DOHH2 (cell line): Measurements from ENCODE around the gene NANOGP8.

ENCODE experiments used
- H3F3A ChIP-seq: fragments of 200-600 bp; sonication (generic), shearing (Covaris generic); 2 replicates; pipeline ENCODE4 v1.6.0; 2016; ENCODE audit warnings: antibody characterized with exemption, mild to moderate bottlenecking; ENCODE audit not compliant: control insufficient read depth, insufficient read depth
- H3K27ac ChIP-seq: fragments of 200-600 bp; sonication (generic); 2 replicates; pipeline ENCODE4 v1.5.1; 2014; ENCODE audit warnings: low read depth, mild to moderate bottlenecking, low read length, moderate library complexity
- H3K27me3 ChIP-seq: fragments of 200-600 bp; sonication (generic); 2 replicates; pipeline ENCODE4 v1.6.1; 2014; ENCODE audit warnings: mild to moderate bottlenecking, low read length, mixed read lengths; ENCODE audit not compliant: control insufficient read depth
- H3K36me3 ChIP-seq: fragments of 200-600 bp; sonication (generic); 2 replicates; pipeline ENCODE4 v1.6.1; 2014; ENCODE audit warnings: mild to moderate bottlenecking, low read length, moderate library complexity, mixed read lengths; ENCODE audit not compliant: control insufficient read depth
- H3K4me1 ChIP-seq: fragments of 200-600 bp; sonication (generic); 2 replicates; pipeline ENCODE4 v1.6.1; 2014; ENCODE audit warnings: mild to moderate bottlenecking, low read length, mixed read lengths; ENCODE audit not compliant: control insufficient read depth
- H3K4me2 ChIP-seq: fragments of 200-600 bp; sonication (generic); 2 replicates; pipeline ENCODE4 v1.6.0; 2014; ENCODE audit warnings: mild to moderate bottlenecking, low read length, moderate library complexity
- H3K4me3 ChIP-seq: fragments of 200-600 bp; sonication (generic); 2 replicates; pipeline ENCODE4 v1.5.1; 2014; ENCODE audit warnings: mild to moderate bottlenecking, low read length, mixed read lengths
- H3K79me2 ChIP-seq: fragments of 200-600 bp; sonication (generic); 2 replicates; pipeline ENCODE4 v1.6.1; 2014; ENCODE audit warnings: mild to moderate bottlenecking, low read length, mixed read lengths; ENCODE audit not compliant: control insufficient read depth
- H3K9me2 ChIP-seq: fragments of 200-600 bp; sonication (generic); replicated peaks from 2 replicates; pipeline ENCODE4 v1.6.1; 2014; ENCODE audit warnings: mild to moderate bottlenecking, low read length, mixed read lengths; ENCODE audit not compliant: control insufficient read depth
- H3K9me3 ChIP-seq: fragments of 200-600 bp; sonication (generic); 2 replicates; pipeline ENCODE4 v1.6.1; 2014; ENCODE audit warnings: antibody characterized with exemption, low read length, mixed read lengths; ENCODE audit not compliant: control insufficient read depth, insufficient read depth
- H4K20me1 ChIP-seq: fragments of 200-600 bp; sonication (generic); 2 replicates; pipeline ENCODE4 v1.6.0; 2014; ENCODE audit warnings: low read depth, mild to moderate bottlenecking, antibody characterized with exemption, low read length, moderate library complexity; ENCODE audit not compliant: control insufficient read depth, insufficient read depth
- CTCF ChIP-seq: fragments of 200-600 bp; sonication (generic); IDR thresholded peaks from one replicate; pipeline ENCODE4 v1.5.1; 2014; ENCODE audit warnings: antibody characterized with exemption, mild to moderate bottlenecking, low read depth, low read length; ENCODE audit not compliant: poor library complexity, severe bottlenecking
- EZH2phosphoT487 ChIP-seq: fragments of 200-600 bp; sonication (generic); IDR thresholded peaks from 2 replicates; pipeline ENCODE4 v1.6.1; 2017; ENCODE audit warnings: borderline replicate concordance, mild to moderate bottlenecking, antibody characterized with exemption, low read length, moderate library complexity, mixed read lengths

The NANOGP8 gene

GRCh38 chr15:35067496-35068347 is 17.4 kb downstream of the NANOGP8 start:
- Histone ChIP-seq H3K4me1 (no peaks in the 10 kb centered on the region), H3K27me3 (no peaks in the 10 kb centered on the region; the same call in 1 of the 2 replicates), H3K9me2 (no peaks in the 10 kb centered on the region), H3K36me3 (no peaks in the 10 kb centered on the region), H3K4me2 (no peak overlapping the region), H3K79me2 (no peaks in the 10 kb centered on the region), H3F3A (no peaks in the 10 kb centered on the region), H3K9me3 (no peaks in the 10 kb centered on the region), H4K20me1 (no peaks in the 10 kb centered on the region), H3K27ac (no peak overlapping the region), H3K4me3 (no peak overlapping the region)
- TF ChIP-seq EZH2phosphoT487 (no peak), CTCF (no peak)

DNA sequence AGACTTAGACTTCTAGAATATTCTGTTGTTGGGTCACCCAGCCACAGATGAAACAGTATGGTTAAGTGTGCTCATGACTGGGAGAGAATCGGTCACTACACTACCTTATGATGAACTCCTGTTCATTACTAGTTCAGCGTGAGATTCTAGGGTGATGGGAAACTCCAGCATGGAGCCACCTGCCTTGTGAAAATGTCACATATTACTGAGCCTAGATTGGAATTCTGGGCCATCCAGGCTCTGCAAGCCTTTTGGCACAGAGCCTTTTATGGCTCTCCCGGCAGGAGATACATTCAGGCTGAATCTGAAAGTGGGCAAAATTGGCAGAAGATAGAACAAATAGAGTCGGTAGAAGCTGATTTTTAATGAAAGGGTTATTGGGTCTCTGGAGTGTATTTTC is 19.0 kb downstream of the NANOGP8 start:
- H3K27me3 ChIP-seq = no peaks in the 10 kb centered on the region; the same call in 1 of the 2 replicates
- TF ChIP-seq EZH2phosphoT487 (no peak), CTCF (no peak)
- H3K79me2 ChIP-seq = no peaks in the 10 kb centered on the region
- no peak overlapping the region for H3K27ac ChIP-seq
- no peak overlapping the region for H3K4me2 ChIP-seq
- no peaks in the 10 kb centered on the region for H3K36me3 ChIP-seq
- no peaks in the 10 kb centered on the region for H3K9me3 ChIP-seq
- H3F3A ChIP-seq = no peaks in the 10 kb centered on the region
- no peak overlapping the region for H3K4me3 ChIP-seq
- H3K9me2 ChIP-seq = no peaks in the 10 kb centered on the region
- no peaks in the 10 kb centered on the region for H3K4me1 ChIP-seq
- no peaks in the 10 kb centered on the region for H4K20me1 ChIP-seq

DNA sequence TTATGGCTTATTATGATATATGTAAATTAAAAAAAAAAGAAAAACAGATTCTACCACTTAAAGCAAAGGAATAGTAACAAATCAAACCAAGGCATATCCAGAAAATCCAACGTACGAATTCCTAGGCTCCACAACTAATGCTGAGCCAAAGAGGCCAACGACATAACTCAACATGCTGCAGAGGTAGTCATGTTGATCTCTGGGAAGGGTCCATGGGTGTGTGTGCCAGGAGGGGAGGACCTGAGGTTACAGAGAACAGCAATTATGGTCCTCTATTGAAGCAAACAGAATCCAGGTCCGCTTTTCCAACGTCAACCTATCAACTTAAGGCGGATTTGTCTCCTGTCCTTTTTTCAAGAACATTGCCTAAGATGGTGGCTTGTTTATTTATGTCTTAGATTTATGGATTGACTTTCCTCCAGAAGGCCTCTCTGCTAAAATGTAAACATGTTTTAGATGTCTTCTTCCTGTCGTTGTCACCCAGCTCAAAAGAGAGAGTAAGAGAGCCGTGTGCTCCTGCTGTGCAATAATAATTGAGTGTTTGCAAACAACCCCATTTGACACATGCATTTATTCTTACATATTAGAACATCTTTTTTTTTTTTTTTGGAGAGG is 20.4 kb downstream of the NANOGP8 start:
- H3K36me3 ChIP-seq = no peaks in the 10 kb centered on the region
- H3K4me2 ChIP-seq = no peak overlapping the region
- TF ChIP-seq CTCF = no peak
- TF ChIP-seq EZH2phosphoT487 = no peak
- no peaks in the 10 kb centered on the region for H3K4me1 ChIP-seq
- no peaks in the 10 kb centered on the region for H3K9me3 ChIP-seq
- no peaks in the 10 kb centered on the region for H3K9me2 ChIP-seq
- no peak overlapping the region for H3K27ac ChIP-seq
- H3K79me2 ChIP-seq = no peaks in the 10 kb centered on the region
- no peaks in the 10 kb centered on the region for H3F3A ChIP-seq
- no peak overlapping the region for H3K4me3 ChIP-seq
- H3K27me3 ChIP-seq = no peaks in the 10 kb centered on the region; the same call in 1 of the 2 replicates
- H4K20me1 ChIP-seq = no peaks in the 10 kb centered on the region
